ENCODE measurements around the gene ARHGAP23. TPM values are rescaled to one million over a fixed set of nuclear protein-coding genes. Genes with fewer than 3 reads are reported as not detected.

Gene ARHGAP23
- total RNA-seq, 2 donors from 2014 or later: 5.2 to 10.9 TPM

DNA sequence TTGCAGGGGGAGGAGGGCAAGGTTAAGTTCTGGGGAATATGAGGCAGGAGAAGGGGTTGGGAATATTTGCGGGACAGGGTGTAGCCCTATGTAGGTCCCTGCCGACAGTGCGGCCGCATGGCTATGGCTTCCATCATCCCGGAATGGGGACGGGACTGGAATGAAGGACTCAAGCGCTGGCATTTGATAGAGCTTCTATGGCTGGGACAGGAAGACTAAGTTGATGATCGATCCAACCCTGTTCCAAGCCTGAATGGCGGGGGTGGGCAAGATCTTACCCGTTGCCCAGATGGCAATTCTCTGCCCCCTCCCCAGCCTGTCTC lies 130.4 kb downstream of the ARHGAP23 start:
- ATAC-seq: no peak
- H3K9me3 ChIP-seq: no peaks in the 10 kb centered on the region
- peaks cover 0 to 20% of the 10 kb centered on the region in 2 donors for H3K27me3 ChIP-seq
- no peaks in the 10 kb centered on the region for H3K36me3 ChIP-seq (replicated peaks in 1 of 2; ENCODE audit: insufficient read depth in 1 of 2, low read depth in 2 of 2)
- WGBS, 2 donors: 2 to 31% methylated on average over 7 to 10 of the region's 10 CpGs
- TF ChIP-seq, protein P1, sequence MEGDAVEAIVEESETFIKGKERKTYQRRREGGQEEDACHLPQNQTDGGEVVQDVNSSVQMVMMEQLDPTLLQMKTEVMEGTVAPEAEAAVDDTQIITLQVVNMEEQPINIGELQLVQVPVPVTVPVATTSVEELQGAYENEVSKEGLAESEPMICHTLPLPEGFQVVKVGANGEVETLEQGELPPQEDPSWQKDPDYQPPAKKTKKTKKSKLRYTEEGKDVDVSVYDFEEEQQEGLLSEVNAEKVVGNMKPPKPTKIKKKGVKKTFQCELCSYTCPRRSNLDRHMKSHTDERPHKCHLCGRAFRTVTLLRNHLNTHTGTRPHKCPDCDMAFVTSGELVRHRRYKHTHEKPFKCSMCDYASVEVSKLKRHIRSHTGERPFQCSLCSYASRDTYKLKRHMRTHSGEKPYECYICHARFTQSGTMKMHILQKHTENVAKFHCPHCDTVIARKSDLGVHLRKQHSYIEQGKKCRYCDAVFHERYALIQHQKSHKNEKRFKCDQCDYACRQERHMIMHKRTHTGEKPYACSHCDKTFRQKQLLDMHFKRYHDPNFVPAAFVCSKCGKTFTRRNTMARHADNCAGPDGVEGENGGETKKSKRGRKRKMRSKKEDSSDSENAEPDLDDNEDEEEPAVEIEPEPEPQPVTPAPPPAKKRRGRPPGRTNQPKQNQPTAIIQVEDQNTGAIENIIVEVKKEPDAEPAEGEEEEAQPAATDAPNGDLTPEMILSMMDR (IDR thresholded peaks at IDR 0.05): no peak
- TF ChIP-seq POLR2A (IDR thresholded peaks at IDR 0.05): no peak
- no peak overlapping the region for H3K4me3 ChIP-seq
- intact Hi-C loops (cut with DNase I): loop anchor here (5.0 kb wide), 1 partner anchor 39 kb away; no protein-coding TSS in a partner anchor
- peaks cover 40% of the 10 kb centered on the region for H3K4me1 ChIP-seq
- H3K27ac ChIP-seq: peak overlapping the region in 2 of 4 donors; percentile 22 to 68
- no peak for DNase-seq

DNA sequence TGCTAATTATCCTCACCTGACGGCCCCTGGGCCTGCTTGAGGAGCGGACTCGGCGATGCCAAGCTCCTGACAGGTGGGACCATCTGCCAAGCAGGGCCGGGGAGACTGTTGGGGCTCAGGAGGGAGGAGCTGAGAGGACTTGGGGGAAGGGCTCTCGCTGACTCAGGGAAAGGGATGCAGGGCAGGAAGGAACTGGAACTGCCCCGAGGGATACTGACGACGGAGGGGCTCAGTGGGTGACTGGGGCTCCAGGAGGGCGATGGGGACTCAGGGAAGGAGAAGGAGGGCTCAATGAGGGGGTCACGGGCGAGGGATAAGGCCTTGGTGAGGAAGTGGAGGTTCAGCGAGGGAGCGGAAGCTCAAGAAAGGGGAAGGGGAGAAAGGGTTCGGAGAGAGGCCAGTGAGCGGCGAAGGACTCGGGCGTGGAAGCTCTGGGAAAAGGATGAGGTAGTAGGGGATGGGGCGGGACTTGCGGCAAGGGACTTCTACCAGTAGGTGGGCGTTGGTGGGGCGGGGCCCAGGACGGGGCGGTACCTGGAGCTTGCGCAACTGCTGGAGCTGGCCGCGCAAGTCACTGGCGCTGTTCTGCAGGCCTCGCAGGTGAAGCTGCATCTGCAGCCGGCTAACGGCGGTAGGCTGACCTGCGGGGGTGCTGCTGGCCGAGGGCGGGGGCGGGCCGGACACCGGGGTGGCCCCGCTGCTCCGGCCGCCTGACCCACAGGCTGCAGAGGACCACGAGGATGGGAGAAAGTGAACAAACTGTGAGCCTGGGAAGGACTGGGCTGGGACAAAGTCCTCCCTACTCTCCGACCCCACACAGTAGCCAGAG lies 131.0 kb downstream of the ARHGAP23 start:
- peaks cover 0 to 25% of the 10 kb centered on the region in 2 donors for H3K27me3 ChIP-seq
- intact Hi-C loops (cut with DNase I): loop anchor here (5.0 kb wide), 1 partner anchor 38 kb away; no protein-coding TSS in a partner anchor
- no peak overlapping the region for H3K4me3 ChIP-seq
- H3K4me1 ChIP-seq: peaks cover 40% of the 10 kb centered on the region
- TF ChIP-seq, protein P1 (IDR thresholded peaks at IDR 0.05): peak in 5 of 7 experiments; percentile 22 to 49 (median 33)
- peak in 2 of 3 donors; percentile 45 to 63 for TF ChIP-seq POLR2A (IDR thresholded peaks at IDR 0.05)
- H3K9me3 ChIP-seq: no peaks in the 10 kb centered on the region
- DNase-seq: peak; percentile 86 to 96 (median 95)
- 3 to 35% methylated on average over 33 to 41 of the region's 44 CpGs for WGBS, 2 donors
- H3K27ac ChIP-seq: peak overlapping the region in 1 of 4 donors; percentile 68
- no peaks in the 10 kb centered on the region for H3K36me3 ChIP-seq (replicated peaks in 1 of 2; ENCODE audit: insufficient read depth in 1 of 2, low read depth in 2 of 2)
- peak; percentile 75 for ATAC-seq

DNA sequence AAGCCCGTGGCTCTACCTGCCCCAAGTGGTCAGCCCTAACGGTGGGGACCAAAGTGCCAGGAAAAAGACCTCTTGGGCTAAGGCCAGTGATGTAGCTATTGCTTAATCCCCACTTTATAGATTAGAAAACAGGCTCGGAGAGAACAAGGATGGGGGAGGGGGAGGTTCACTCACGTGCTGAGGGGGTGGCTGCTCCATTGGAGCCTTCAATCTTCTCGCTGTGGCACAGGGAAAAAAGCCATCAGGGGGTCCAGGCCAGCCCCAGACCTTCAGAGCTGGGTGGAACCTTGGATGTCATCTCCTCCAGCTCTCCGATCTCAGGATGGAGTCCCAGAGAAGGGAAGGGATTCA lies 131.6 kb downstream of the ARHGAP23 start:
- intact Hi-C loops (cut with DNase I): loop anchor here (5.0 kb wide), 1 partner anchor 37 kb away; no protein-coding TSS in a partner anchor
- H3K4me1 ChIP-seq: peaks cover 40% of the 10 kb centered on the region
- TF ChIP-seq POLR2A (IDR thresholded peaks at IDR 0.05): no peak
- TF ChIP-seq, protein P1 (IDR thresholded peaks at IDR 0.05): no peak
- no peak overlapping the region for H3K27ac ChIP-seq
- H3K9me3 ChIP-seq: no peaks in the 10 kb centered on the region
- WGBS, 2 donors: 13 to 44% methylated on average over 5 to 6 of the region's 6 CpGs
- no peak for ATAC-seq
- H3K27me3 ChIP-seq: peaks cover 0 to 27% of the 10 kb centered on the region in 2 donors
- no peaks in the 10 kb centered on the region for H3K36me3 ChIP-seq (replicated peaks in 1 of 2; ENCODE audit: insufficient read depth in 1 of 2, low read depth in 2 of 2)
- DNase-seq: no peak
- no peak overlapping the region for H3K4me3 ChIP-seq

DNA sequence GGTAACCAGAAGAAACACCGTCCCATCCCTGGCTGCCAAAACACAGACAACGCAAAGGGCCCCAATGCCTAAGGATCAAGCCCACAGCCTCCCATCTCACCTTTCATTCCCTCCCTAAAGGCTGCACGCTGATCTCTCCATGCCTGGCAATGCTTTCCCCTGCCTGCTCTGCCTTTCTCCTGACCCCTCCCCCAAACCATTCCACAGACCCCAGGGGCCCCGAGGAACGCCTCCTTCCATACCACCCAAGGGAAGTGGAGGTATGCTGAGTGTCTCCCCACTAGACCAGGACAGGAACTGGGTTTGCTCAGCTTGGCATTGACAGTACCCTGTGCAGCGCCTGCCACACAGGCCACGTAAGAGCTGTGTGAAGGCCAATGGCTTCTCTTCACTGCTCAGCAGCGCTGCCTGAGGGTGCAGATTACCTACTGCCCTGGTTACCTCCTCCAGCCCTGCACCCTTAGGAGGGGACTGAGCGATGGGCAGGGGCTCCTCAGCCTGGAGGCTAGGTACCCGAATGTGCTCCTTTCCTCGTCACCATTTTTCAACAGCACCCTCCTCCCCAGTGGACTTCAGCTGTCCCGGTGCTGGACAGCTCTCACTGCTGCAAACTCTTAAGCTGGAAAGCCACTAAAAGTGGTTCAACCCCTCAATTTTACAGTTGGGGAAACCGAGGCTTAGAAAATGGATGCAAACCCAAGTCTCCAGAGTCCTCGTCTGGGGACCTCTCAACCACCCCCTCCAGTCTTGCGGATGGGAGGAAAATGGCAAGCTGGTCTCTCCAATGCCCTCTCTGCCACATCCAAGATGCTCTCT lies 132.4 kb downstream of the ARHGAP23 start:
- intact Hi-C loops (cut with DNase I): no loop called here
- peaks cover 0 to 29% of the 10 kb centered on the region in 2 donors for H3K27me3 ChIP-seq

More for the DNA sequence above, 132.4 kb downstream of the ARHGAP23 start:
- no peak for TF ChIP-seq POLR2A (IDR thresholded peaks at IDR 0.05)
- TF ChIP-seq, protein P1 (IDR thresholded peaks at IDR 0.05): no peak
- 38 to 49% methylated on average over 10 to 15 of the region's 15 CpGs for WGBS, 2 donors
- no peak overlapping the region for H3K4me3 ChIP-seq
- DNase-seq (no peak), ATAC-seq (no peak)
- peaks cover 40% of the 10 kb centered on the region for H3K4me1 ChIP-seq
- no peaks in the 10 kb centered on the region for H3K36me3 ChIP-seq (replicated peaks in 1 of 2; ENCODE audit: insufficient read depth in 1 of 2, low read depth in 2 of 2)
- H3K27ac ChIP-seq: no peak overlapping the region
- H3K9me3 ChIP-seq: no peaks in the 10 kb centered on the region
